Right renal cortex interstitium (tissue), 3 donors: ENCODE measurements around the gene PTPRF. TPM values are rescaled to one million over a fixed set of nuclear protein-coding genes. Genes with fewer than 3 reads are reported as not detected.
"Not testable (repeated sequence)": the region's sequence is repeated elsewhere in the genome, so short reads cannot be mapped to it uniquely, and the experiment has no call there.

Experiments used
- DNase-seq, 3 donors: peaks; one replicate each; pipeline ENCODE4 v3.0.0-alpha.2; 2013; ENCODE audit warnings: low read depth in 3 of 3, low spot score in 2 of 3
- polyA plus RNA-seq, 3 donors: library from polyadenylated mRNA; unstranded; fragments of 120-200 nt; gene quantifications; one replicate each; pipeline ENCODE4 v1.2.1, GENCODE V29; 2013; ENCODE audit not compliant: insufficient read length in 3 of 3

Gene PTPRF
- polyA plus RNA-seq, 3 donors, result 219 to 247 (median 227) TPM

DNA sequence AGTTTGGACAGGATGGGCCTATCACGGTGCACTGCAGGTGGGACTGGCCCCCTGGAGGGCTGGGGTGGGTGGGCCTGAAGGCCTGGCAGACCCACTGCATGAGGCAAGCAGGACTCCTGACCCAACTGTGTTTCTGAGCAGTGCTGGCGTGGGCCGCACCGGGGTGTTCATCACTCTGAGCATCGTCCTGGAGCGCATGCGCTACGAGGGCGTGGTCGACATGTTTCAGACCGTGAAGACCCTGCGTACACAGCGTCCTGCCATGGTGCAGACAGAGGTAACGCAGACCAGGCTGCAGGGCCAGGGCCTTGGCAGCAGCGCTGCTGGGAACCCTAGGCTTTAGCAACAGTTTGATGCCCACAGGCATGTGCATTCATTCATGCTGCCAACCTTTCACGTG is 90.3 kb downstream of the PTPRF start:
- DNase-seq, result no peak

DNA sequence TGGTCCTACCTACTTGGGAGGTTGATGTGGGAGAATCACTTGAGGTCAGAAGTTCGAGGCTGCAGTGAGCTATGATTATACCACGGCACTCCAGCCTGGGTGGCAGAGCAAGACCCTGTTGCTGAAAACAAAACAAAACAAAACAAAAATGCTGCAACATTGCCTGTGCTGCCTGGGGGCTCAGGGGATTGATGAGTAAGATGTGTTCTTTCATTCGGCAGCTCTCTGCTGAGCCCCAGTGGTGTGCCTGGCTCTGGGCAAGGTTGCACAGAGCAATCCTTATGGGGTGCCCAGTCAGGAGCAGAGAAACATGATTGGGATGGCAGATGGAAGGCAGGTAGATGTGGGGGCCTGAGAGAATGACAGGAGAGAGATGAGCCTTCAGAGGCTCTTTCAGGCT is 90.7 kb downstream of the PTPRF start:
- no peak for DNase-seq

DNA sequence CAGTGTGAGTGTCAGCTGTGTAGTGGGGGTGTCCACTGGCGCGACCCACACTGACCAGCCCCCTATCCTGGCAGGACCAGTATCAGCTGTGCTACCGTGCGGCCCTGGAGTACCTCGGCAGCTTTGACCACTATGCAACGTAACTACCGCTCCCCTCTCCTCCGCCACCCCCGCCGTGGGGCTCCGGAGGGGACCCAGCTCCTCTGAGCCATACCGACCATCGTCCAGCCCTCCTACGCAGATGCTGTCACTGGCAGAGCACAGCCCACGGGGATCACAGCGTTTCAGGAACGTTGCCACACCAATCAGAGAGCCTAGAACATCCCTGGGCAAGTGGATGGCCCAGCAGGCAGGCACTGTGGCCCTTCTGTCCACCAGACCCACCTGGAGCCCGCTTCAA is 91.2 kb downstream of the PTPRF start:
- DNase-seq, result no peak

DNA sequence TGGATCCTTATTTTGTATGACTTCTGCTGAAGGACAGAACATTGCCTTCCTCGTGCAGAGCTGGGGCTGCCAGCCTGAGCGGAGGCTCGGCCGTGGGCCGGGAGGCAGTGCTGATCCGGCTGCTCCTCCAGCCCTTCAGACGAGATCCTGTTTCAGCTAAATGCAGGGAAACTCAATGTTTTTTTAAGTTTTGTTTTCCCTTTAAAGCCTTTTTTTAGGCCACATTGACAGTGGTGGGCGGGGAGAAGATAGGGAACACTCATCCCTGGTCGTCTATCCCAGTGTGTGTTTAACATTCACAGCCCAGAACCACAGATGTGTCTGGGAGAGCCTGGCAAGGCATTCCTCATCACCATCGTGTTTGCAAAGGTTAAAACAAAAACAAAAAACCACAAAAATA is 91.8 kb downstream of the PTPRF start:
- no peak for DNase-seq

- no peak for DNase-seq
Measured at GRCh38 chr1:43622901-43623780, 92.5 kb downstream of the PTPRF start.

DNA sequence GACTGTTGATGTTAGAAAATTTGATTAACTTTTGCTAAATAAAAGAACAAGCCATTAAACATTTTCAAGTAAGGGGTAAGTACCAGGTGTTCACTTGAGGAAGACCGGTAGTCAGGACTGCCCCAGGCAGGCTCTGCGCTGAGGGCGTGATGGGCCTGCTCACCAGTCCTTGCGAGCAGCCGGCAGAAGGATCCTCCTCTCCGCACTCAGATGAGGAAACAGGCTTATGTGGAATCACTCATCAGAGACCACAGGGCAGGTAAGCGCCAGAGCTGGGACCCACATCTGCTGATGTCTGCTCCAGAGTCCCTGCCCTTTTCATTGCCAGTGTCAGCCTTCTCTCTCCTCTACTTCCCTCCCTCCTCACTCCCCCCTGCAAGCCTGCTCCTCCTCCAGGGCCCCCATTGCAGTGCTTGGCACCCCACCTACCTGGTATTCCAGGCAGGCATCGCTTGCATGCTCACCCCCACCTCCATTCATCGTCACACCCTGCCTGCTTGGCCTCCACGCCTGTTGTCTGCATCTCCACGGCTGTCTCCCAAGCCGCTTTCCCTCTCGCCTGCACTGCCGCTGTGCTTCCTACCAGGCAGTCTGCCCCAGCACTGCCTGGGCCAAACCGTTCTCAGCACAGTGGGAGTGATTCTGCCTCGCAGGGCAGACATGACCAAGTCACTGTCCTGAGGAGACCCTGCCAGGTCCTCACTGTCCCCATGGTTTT is 94.5 kb downstream of the PTPRF start:
- DNase-seq, result no peak

GRCh38 chr1:43632135-43632670 is 101.5 kb downstream of the PTPRF start:
- DNase-seq, result no peak

- no peak for DNase-seq
Measured at GRCh38 chr1:43634721-43635120, 104.0 kb downstream of the PTPRF start.

GRCh38 chr1:43636006-43636641 is 105.4 kb downstream of the PTPRF start:
- DNase-seq, result no peak

DNA sequence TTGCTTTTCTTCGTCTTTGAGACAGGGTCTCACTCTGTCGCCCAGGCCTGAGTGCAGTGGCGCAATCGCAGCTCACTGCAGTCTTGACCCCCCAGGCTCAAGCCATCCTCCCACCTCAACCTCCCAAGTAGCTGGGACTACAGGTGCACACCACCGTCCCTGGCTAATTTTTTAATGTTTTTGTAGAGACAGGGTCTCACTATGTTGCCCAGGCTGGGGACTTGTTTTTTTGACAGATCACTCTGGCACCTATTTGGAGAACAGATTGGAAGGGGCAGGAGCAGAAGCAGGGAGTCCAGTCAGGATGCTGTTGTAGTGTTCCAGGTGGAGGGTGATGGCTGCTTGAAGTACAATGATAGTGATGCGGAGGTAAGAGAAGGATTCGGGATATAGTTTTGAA is 106.6 kb downstream of the PTPRF start:
- DNase-seq, result no peak

DNA sequence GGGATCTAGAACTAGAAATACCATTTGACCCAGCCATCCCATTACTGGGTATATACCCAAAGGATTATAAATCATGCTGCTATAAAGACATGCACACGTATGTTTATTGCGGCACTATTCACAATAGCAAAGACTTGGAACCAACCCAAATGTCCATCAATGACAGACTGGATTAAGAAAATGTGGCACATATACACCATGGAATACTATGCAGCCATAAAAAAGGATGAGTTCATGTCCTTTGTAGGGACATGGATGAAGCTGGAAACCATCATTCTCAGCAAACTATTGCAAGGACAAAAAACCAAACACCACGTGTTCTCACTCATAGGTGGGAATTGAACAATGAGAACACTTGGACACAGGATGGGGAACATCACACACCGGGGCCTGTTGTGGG is 107.7 kb downstream of the PTPRF start:
- not testable (repeated sequence) for DNase-seq

- DNase-seq, result no peak
Measured at GRCh38 chr1:43639976-43640794, 109.5 kb downstream of the PTPRF start.

DNA sequence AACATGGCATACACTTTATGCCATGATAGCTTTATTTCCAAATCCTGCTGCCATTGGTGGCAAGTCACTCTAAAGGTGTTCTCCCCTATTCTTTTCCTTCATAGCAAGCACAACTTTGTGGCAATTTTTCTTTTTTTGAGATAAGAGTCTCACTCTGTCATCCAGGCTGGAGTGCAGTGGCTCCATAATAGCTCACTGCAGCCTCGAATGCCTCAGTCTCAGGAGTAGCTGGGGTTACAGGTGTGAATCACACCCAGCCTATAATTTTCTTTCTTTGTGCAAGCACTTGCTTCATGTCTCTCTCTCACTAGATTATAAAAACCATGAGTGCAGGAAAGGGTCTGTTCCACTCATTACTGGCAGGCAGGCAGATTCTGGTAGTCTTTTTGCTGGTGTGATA is 113.9 kb downstream of the PTPRF start:
- no peak for DNase-seq

GRCh38 chr1:43645461-43645860 is 114.8 kb downstream of the PTPRF start:
- no peak for DNase-seq

- DNase-seq, result not testable (repeated sequence)
Measured at GRCh38 chr1:43647331-43647730, 116.6 kb downstream of the PTPRF start.

DNA sequence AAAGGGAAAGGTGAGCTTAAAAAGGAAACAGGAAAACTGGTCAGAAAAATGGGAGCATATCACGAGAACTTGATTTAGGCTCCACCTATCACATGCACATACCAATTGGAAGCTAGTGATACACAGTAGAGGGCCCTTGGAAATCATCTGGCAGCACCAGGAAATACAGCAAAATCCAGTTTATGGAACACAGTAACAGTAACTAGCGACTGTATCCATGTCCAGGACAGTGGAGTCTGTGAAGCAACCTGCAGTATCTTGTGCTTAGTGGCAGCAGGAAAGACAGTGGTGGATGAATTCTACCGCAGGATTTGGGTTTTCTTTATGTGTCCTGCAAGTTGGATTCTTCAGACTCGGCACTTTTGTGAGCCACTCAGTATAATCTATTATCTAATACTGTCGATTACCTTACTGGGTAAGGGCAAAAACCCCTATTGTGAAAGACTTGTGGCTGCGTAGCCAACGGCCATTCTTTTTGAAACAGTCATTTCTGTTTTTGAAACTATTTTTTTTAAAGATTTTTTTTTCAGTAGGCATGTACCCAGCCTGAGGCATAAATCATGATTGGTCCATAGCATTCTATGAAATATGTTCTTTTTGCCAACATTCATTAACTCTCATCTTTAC is 117.7 kb downstream of the PTPRF start:
- DNase-seq, result no peak

DNA sequence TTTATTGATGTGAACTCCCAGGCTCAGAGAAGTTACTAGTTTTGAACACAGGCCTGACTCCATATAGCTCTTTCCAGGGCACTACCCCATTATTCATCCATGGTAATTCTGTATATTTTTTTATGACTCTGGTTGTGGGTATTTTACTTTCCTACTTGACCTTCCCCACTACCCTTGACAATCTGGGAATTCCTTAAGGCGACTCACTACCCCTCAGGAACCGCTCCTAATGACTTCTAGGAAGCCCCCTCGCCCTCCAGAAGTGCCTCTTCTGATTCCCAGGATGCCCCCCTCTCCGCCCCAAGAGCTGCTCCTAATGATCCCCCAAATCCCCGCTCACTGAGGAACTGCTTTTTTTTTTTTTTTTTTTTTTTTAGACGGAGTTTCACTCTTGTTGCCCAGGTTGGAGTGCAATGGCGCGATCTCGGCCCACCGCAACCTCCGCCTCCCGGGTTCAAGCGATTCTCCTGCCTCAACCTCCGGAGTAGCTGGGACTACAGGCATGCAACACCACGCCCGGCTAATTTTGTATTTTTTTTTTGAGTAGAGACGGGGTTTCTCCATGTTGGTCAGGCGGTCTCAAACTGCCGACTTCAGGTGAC is 118.3 kb downstream of the PTPRF start:
- DNase-seq, result no peak

- DNase-seq, result peak; percentile 91 to 97 (median 95)
Measured at GRCh38 chr1:43650310-43651085, 119.8 kb downstream of the PTPRF start.

DNA sequence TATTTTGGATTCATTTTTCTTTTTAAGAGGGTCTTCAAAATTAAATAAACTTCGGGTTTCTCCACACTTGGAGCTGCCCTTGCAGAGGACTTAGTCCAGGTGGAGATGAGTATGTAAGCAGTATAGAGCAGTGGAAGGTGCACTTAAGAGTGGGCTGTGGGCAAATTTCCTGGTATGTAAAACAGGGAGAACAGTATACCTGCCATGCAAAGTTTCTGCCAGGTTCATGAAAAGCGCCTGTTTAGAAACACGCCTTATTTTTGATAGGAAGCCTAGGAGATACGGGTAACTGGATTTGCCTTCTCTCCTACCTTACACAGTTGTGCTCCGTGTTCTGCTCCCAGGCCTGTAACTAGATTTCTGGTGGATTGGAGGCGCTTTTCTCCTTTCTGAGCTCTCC is 120.5 kb downstream of the PTPRF start:
- DNase-seq, result no peak
